ENCODE data around the gene PCSK4.

Gene PCSK4

DNA sequence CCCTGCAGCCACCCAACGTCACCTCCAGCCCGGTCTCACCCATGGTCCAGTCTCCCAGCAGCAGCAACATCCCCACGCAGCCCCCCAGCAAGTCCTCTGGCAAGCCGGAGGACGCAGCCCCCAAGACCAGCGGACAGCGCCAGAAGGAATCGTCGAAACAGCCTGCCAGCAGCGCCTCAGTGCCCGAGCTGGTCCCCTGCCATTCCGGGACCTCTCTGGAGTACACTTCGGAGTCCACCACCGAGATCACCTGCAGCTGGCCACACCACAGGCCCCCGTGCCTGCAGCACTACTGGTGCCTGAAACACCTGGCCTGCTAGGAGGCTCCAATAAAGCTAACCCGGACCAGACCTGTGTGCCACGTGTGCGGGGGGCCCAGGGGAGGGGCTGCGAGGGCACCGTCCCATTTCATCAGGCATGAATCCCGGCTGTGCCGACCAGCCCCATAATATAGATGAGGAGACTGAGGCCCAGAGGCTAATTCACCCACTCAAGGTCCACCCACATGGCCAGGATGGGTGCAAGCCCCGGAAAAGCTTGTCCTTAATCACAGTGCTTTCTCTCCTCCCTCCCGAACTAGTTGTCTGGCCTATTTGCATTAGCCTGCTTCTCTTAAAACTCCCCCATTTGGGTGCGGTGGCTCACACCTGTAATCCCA is 7.6 kb upstream of the PCSK4 start:
- Histone ChIP-seq H3K27me3 (replicated peaks; ENCODE audit: control insufficient read depth, insufficient read depth, low read length) (no peaks in the 10 kb centered on the region; the same call in 1 of the 2 replicates), H3K36me3 (ENCODE audit: control insufficient read depth, insufficient read depth, low read length) (no peaks in the 10 kb centered on the region), H3K4me3 (replicated peaks; ENCODE audit: low read depth, low read length) (no peak overlapping the region)
- no peak for DNase-seq (ENCODE audit: extremely low read depth, insufficient read length)
- TF ChIP-seq, protein P1, sequence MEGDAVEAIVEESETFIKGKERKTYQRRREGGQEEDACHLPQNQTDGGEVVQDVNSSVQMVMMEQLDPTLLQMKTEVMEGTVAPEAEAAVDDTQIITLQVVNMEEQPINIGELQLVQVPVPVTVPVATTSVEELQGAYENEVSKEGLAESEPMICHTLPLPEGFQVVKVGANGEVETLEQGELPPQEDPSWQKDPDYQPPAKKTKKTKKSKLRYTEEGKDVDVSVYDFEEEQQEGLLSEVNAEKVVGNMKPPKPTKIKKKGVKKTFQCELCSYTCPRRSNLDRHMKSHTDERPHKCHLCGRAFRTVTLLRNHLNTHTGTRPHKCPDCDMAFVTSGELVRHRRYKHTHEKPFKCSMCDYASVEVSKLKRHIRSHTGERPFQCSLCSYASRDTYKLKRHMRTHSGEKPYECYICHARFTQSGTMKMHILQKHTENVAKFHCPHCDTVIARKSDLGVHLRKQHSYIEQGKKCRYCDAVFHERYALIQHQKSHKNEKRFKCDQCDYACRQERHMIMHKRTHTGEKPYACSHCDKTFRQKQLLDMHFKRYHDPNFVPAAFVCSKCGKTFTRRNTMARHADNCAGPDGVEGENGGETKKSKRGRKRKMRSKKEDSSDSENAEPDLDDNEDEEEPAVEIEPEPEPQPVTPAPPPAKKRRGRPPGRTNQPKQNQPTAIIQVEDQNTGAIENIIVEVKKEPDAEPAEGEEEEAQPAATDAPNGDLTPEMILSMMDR (IDR thresholded peaks at IDR 0.05; ENCODE audit: insufficient read depth, low read length, poor library complexity, severe bottlenecking), result no peak

DNA sequence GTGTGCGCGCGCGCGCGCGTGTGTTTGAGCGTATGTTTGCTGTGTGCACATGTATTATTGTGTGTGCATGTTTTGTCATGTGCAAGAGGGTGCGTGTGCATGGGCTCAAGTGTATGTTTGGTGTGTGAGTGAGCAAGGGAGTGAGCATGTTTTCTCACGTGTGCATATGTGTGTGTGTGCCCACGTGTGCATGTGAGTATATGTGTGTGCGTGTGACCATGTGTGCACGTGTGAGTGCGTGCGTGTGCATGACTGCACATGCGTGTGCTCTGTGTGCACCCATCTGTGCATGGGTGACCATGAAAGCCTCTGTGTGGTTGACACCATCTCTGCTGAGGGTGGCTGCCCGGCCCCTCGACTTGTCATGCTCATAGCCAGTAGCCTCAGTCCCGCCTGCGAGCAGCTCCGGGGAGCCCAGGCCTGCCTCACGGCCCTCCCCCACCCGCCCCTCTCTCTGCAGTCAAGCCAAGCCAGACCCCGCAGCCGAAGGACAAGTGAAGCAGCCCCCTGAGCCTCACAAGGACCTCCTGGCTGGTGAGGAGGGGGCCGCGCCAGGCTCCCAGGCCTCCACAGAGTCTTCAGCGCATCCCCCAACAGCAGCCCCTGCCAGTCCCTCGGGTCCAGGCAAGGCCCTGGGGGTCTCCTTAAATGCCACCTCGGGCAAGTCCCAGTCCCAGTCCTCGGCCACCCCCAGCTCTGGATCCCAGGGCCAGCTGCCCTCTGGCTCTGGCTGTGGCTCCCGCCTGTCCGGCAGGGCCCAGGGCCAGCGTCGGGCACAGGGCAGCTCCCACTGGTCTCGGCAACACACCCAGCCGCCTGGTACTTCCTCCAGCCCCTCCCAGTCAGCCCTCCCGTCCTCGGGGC is 6.8 kb upstream of the PCSK4 start:
- no peaks in the 10 kb centered on the region for H3K36me3 ChIP-seq (ENCODE audit: control insufficient read depth, insufficient read depth, low read length)
- TF ChIP-seq, protein P1 (IDR thresholded peaks at IDR 0.05; ENCODE audit: insufficient read depth, low read length, poor library complexity, severe bottlenecking), result no peak
- no peaks in the 10 kb centered on the region; the same call in 1 of the 2 replicates for H3K27me3 ChIP-seq (replicated peaks; ENCODE audit: control insufficient read depth, insufficient read depth, low read length)
- no peak overlapping the region for H3K4me3 ChIP-seq (replicated peaks; ENCODE audit: low read depth, low read length)
- no peak for DNase-seq (ENCODE audit: extremely low read depth, insufficient read length)

DNA sequence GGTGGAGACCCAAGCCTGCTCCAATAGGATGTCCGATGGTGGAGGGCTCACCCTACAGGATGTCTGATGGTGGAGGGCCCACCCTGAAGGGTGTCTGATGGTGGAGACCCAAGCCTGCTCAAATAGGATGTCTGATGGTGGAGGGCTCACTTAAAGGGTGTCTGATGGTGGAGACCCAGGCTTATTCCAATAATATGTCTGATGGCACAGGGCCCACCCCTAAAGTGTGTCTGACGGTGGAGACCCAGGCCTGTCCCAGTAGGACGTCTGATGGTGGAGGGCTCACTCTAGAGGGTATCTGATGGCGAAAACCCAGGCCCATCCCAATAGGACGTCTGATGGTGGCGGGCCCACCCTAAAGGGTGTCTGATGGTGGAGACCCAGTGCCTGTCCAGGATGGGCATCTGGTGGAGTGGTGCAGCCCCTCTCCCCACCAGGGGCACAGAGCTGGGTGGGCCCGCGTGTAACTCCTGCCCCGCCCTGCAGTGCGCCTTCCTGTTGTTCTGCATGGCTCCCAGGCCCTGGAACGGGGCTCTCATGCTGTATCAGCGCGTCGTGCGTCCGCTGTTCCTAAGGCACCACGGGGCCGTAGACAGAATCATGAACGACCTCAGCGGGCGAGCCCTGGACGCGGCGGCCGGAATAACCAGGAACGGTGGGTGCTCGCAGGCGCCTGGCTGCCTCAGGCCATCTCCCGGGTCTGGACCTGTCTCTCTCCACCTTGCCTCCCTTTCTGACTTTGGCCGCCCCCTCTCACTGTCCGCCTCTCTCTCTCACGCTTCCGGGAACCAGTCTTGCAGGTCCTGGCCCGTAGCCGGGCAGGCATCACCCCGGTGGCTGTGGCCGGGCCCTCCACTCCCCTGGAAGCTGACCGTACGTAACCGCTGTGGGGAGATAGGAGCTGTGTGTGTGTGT is 5.9 kb upstream of the PCSK4 start:
- H3K4me3 ChIP-seq (replicated peaks; ENCODE audit: low read depth, low read length), result no peak overlapping the region
- H3K36me3 ChIP-seq (ENCODE audit: control insufficient read depth, insufficient read depth, low read length), result no peaks in the 10 kb centered on the region
- no peak for DNase-seq (ENCODE audit: extremely low read depth, insufficient read length)
- no peaks in the 10 kb centered on the region; the same call in 1 of the 2 replicates for H3K27me3 ChIP-seq (replicated peaks; ENCODE audit: control insufficient read depth, insufficient read depth, low read length)
- TF ChIP-seq, protein P1 (IDR thresholded peaks at IDR 0.05; ENCODE audit: insufficient read depth, low read length, poor library complexity, severe bottlenecking), result no peak

DNA sequence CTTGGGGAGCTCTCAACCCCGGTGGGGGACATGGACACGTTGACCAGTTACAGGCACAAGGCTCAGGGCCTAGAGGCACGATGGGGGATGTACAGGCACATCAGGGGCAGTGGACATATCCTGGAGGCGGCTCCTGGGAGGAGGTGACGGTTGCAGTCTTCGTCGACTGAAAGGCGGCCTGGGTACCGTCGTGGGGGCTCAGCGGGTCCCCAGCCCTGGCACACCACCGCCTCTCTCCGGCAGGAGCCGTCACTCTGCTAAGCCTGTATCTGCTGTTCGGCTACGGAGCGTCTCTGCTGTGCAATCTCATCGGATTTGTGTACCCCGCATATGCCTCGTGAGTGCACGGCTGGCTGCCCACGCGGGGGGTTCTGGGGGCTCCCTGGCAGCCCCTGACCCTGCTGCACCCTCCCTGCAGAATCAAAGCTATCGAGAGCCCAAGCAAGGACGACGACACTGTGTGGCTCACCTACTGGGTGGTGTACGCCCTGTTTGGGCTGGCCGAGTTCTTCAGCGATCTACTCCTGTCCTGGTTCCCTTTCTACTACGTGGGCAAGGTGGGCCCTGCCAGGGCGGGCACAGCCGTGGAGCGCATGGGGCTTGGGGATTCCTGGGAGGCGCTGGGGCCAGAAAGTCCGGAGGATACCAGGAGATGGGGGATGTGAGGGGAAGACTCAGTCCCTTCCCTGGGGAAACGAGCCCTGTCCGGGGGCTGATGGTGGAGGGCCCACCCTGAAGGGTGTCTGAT is 5.1 kb upstream of the PCSK4 start:
- no peak overlapping the region for H3K4me3 ChIP-seq (replicated peaks; ENCODE audit: low read depth, low read length)
- no peak for DNase-seq (ENCODE audit: extremely low read depth, insufficient read length)
- TF ChIP-seq, protein P1 (IDR thresholded peaks at IDR 0.05; ENCODE audit: insufficient read depth, low read length, poor library complexity, severe bottlenecking), result no peak
- H3K36me3 ChIP-seq (ENCODE audit: control insufficient read depth, insufficient read depth, low read length), result no peaks in the 10 kb centered on the region
- H3K27me3 ChIP-seq (replicated peaks; ENCODE audit: control insufficient read depth, insufficient read depth, low read length), result no peaks in the 10 kb centered on the region; the same call in 1 of the 2 replicates

Measured in GM06990 (cell line).